ES-I3 (cell line): ENCODE measurements around the gene OR5AN1.
"Not testable (repeated sequence)": the region's sequence is repeated elsewhere in the genome, so short reads cannot be mapped to it uniquely, and the experiment has no call there.

Experiments used
- H3K36me3 ChIP-seq: 2 replicates; pipeline ENCODE4 v1.6.1; 2013; ENCODE audit warnings: mild to moderate bottlenecking, low read length, control low read depth, moderate library complexity; ENCODE audit not compliant: insufficient read depth
- H3K4me1 ChIP-seq: 2 replicates; pipeline ENCODE4 v1.6.1; 2013; ENCODE audit warnings: mild to moderate bottlenecking, control low read depth, low read length; ENCODE audit not compliant: insufficient read depth
- H3K9ac ChIP-seq: 2 replicates; pipeline ENCODE4 v1.6.1; 2013; ENCODE audit warnings: low read depth, mild to moderate bottlenecking, low read length, moderate library complexity
- H3K9me3 ChIP-seq: 2 replicates; pipeline ENCODE4 v1.6.1; 2013; ENCODE audit warnings: mild to moderate bottlenecking, low read length, moderate library complexity; ENCODE audit not compliant: control insufficient read depth, insufficient read depth

The OR5AN1 gene, protein sequence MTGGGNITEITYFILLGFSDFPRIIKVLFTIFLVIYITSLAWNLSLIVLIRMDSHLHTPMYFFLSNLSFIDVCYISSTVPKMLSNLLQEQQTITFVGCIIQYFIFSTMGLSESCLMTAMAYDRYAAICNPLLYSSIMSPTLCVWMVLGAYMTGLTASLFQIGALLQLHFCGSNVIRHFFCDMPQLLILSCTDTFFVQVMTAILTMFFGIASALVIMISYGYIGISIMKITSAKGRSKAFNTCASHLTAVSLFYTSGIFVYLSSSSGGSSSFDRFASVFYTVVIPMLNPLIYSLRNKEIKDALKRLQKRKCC

DNA sequence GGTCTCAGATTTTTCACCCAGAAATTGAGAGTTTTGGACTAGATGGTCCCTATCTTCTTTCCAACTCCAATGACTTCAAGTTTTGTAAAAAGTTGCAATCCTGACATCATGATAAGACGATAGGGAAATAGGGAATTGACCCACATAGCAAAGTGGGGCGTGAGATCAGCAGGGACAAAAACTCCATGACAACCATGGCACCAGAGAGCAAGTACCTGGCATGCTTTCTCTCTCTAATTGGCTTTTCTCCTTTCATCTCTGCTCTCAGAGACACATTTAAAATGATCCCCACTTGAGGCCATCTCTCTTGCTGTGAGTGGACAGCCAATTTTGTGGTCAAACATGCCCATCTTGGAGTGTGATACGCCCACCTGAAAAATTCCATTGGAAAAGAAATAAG is at the start of gene OR5AN1:
Gene OR5AN1, plus strand, starts transcription at position 301 of the 400 bp plus-strand sequence. CDS start 5,564 bp downstream, outside the sequence.
- H3K9ac ChIP-seq = no peak within 1 kb of the TSS
- no peaks in the 10 kb centered on the region for H3K4me1 ChIP-seq
- no peaks in the 10 kb centered on the region for H3K36me3 ChIP-seq

DNA sequence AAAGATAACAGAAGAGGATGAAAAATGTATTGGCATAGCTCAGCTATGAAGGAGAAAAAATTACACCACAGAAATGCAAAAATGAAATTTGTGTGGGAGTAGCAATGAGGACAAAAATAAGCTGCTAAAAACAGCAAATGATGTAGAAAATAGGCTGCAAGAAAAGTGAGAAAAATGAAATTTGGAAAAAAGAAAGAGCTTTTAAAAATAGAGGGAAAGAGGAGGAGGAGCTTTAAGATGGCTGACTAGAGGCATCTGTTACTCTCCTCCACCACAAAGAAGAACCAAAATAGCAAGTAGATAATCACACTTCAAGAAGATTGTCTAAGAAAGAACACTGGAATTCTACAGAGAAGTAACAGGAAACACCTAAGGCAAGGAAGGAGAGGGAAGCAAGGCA is 23.7 kb upstream of the OR5AN1 start:
- H3K36me3 ChIP-seq = no peaks in the 10 kb centered on the region
- no peaks in the 10 kb centered on the region for H3K4me1 ChIP-seq
- H3K9me3 ChIP-seq = no peaks in the 10 kb centered on the region
- no peak overlapping the region for H3K9ac ChIP-seq

More for the DNA sequence above, at the start of gene OR5AN1:
- H3K9me3 ChIP-seq = no peaks in the 10 kb centered on the region

GRCh38 chr11:59336176-59336575 is 22.5 kb upstream of the OR5AN1 start:
- no peak overlapping the region for H3K9ac ChIP-seq
- H3K4me1 ChIP-seq = no peaks in the 10 kb centered on the region
- H3K9me3 ChIP-seq = no peaks in the 10 kb centered on the region
- no peaks in the 10 kb centered on the region for H3K36me3 ChIP-seq

- Histone ChIP-seq H3K9ac (no peak overlapping the region), H3K36me3 (no peaks in the 10 kb centered on the region), H3K9me3 (no peaks in the 10 kb centered on the region), H3K4me1 (no peaks in the 10 kb centered on the region)
Observed at GRCh38 chr11:59336931-59337330, 21.8 kb upstream of the OR5AN1 start.

- H3K4me1 ChIP-seq, H3K9me3 ChIP-seq, H3K9ac ChIP-seq, H3K36me3 ChIP-seq: not testable (repeated sequence)
Observed at GRCh38 chr11:59349657-59350056, 9.0 kb upstream of the OR5AN1 start.

DNA sequence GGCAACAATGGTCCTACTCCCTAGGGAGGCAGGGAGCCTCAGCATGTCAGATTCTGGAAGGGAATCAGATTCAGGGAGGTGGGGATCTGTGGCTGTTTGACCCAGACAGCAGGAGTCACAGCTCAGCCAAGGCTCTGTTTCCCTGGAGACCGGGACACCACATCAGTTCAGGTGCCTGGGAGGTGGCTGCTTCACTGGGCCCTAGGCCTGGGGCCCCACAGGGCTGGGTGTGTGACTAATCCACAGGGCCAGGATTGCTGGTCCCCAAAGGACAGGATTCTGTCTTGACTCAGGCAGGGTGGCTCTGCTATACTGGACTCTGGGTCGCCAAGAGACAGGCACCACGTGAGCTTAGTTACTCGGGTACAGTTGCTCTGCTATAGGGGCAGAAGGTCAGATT is 3.5 kb upstream of the OR5AN1 start:
- H3K9ac ChIP-seq = no peak overlapping the region
- no peaks in the 10 kb centered on the region for H3K4me1 ChIP-seq
- no peaks in the 10 kb centered on the region for H3K36me3 ChIP-seq
- no peaks in the 10 kb centered on the region; the same call in 1 of the 2 replicates for H3K9me3 ChIP-seq

GRCh38 chr11:59356561-59356960 is 2.1 kb upstream of the OR5AN1 start:
- Histone ChIP-seq H3K9me3 (no peaks in the 10 kb centered on the region), H3K36me3 (no peaks in the 10 kb centered on the region), H3K9ac (no peak overlapping the region), H3K4me1 (no peaks in the 10 kb centered on the region)

- H3K9ac ChIP-seq = no peak overlapping the region
- no peaks in the 10 kb centered on the region for H3K36me3 ChIP-seq
- H3K9me3 ChIP-seq = no peaks in the 10 kb centered on the region
- H3K4me1 ChIP-seq = no peaks in the 10 kb centered on the region
Observed at GRCh38 chr11:59358020-59358419, 675 bp upstream of the OR5AN1 start.

DNA sequence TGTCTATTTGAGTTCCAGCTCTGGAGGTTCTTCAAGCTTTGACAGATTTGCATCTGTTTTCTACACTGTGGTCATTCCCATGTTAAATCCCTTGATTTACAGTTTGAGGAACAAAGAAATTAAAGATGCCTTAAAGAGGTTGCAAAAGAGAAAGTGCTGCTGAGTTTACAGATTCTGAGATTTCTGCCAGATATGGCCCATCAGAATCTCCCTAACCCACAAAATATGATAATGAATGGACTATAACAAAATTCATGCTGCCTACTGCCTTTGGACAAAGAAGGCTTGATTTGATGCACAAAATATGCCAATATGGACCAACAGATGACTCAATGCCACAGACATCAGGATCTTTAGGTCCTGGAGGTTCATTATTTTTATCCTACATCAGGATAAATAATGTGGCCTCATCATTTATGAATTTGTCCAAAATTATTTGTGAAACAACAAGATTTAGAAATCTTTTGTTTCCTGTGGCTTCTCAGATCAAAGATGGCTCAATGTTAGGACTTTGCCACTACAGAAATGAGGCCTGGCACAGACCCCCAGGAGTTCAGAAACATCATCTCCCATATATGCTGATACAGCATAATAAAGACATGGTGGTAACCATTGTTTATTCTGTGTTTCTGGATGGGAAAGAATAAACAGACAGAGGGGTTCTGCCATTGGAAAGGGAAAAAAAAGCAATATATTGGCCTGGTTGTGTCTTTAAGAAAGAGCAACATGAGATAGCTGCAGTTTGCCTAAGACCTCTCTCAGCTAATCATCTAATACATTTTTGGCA is 6.7 kb downstream of the OR5AN1 start:
- Histone ChIP-seq H3K9ac (no peak overlapping the region), H3K4me1 (no peaks in the 10 kb centered on the region), H3K9me3 (no peaks in the 10 kb centered on the region), H3K36me3 (no peaks in the 10 kb centered on the region)

GRCh38 chr11:59368238-59369022 is 9.7 kb downstream of the OR5AN1 start:
- Histone ChIP-seq H3K4me1 (no peaks in the 10 kb centered on the region), H3K36me3 (no peaks in the 10 kb centered on the region), H3K9ac (no peak overlapping the region), H3K9me3 (no peaks in the 10 kb centered on the region)

DNA sequence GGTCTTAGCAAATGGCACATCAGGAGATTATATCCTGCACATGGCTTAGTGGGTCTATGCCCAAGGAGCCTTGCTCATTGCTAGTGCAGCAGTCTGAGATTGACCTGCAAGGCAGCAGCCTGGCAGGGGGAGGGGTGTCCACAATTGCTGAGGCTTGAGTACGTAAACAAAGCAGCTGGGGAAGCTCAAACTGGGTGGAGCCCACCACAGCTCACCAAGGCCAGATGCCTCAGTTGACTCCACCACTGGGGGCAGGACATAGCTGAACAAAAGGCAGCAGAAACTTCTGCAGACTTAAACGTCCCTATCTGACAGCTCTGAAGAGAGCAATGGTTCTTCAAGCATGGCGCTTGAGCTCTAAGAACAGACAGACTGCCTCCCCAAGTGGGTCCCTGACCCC is 13.6 kb downstream of the OR5AN1 start:
- not testable (repeated sequence) for H3K9me3 ChIP-seq, H3K4me1 ChIP-seq, H3K36me3 ChIP-seq, H3K9ac ChIP-seq

DNA sequence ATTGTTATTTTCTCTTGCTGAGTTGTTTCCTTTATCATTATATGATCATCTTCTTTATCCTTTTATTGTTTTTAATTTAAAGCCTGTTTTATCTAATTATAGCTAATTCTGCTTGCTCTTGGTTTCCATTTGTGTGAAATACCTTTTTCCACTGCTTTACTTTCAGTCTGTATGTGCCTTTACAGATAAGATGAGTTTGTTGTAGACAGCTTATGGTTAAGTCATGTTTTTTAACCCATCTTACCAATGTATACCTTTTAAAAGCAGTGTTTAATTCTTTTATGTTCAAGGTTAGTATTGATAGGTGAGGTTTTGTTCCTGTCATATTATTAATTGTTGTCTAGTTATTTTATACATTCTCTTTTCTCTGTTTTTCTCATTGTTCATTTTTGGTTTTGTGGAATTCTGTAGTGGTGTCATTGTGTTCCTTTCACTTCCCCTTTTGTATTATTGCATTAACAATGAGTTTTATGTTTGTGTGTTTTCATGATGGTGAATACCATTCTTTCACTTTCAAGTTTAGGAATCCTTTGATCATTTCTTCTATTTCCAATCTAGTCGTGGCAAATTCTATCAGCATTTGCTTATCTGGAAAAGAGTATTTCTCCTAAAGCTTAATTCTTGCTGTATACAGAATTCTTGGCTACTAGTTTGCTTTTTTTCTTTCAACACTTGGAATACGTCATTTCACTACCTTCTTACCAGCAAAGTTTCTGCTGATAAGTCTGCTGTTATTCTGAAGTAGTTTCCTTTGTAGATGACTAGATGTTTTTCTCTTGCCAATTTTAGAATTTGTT is 21.8 kb downstream of the OR5AN1 start:
- H3K4me1 ChIP-seq = no peaks in the 10 kb centered on the region
- H3K36me3 ChIP-seq = no peaks in the 10 kb centered on the region
- H3K9me3 ChIP-seq = no peaks in the 10 kb centered on the region
- no peak overlapping the region for H3K9ac ChIP-seq

GRCh38 chr11:59394186-59394585 is 35.5 kb downstream of the OR5AN1 start:
- no peaks in the 10 kb centered on the region for H3K36me3 ChIP-seq
- H3K9ac ChIP-seq = no peak overlapping the region
- H3K9me3 ChIP-seq = no peaks in the 10 kb centered on the region; the same call in 1 of the 2 replicates
- no peaks in the 10 kb centered on the region for H3K4me1 ChIP-seq
